Measurements from ENCODE around the gene IFITM10.

IFITM10 gene

DNA sequence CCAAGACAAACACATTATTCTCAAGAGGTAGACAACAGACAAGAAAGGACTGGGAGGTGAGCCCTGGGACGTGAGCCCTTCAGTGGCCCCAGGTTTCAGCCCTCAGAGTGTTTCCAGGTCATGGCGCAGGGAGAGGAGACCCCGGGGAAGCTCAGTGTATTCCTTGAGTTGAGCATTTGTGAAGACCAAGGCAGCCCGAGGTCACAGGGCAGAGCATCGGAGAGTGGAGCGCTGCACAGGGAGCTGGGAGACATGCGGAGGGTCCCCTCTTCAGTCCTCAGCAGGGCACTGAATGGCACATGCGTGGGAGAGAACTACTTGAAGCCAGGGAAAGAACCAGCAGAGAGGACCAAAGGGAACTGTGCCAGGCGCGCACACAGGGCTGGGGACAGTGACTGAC is 41.7 kb downstream of the IFITM10 start:
- Mint-ChIP-seq H3K4me1 (peaks cover 18% of the 10 kb centered on the region), H3K27me3 (peaks cover 7% of the 10 kb centered on the region), H3K36me3 (ENCODE audit: low read depth) (no peaks in the 10 kb centered on the region), H3K27ac (no peak overlapping the region), H3K4me3 (no peak overlapping the region), H3K9me3 (no peaks in the 10 kb centered on the region)
- ATAC-seq (no peak), DNase-seq (no peak)

- H3K9me3 Mint-ChIP-seq = no peaks in the 10 kb centered on the region
- no peak for DNase-seq
- H3K36me3 Mint-ChIP-seq (ENCODE audit: low read depth) = no peaks in the 10 kb centered on the region
- H3K4me1 Mint-ChIP-seq = peaks cover 18% of the 10 kb centered on the region
- no peak for ATAC-seq
- peaks cover 7% of the 10 kb centered on the region for H3K27me3 Mint-ChIP-seq
- no peak overlapping the region for H3K4me3 Mint-ChIP-seq
- H3K27ac Mint-ChIP-seq = no peak overlapping the region
Observed at GRCh38 chr11:1707751-1708150, 42.6 kb downstream of the IFITM10 start.

GRCh38 chr11:1706634-1707400 is 43.6 kb downstream of the IFITM10 start:
- peak; percentile 51 for ATAC-seq
- Mint-ChIP-seq H3K4me3 (no peak overlapping the region), H3K36me3 (ENCODE audit: low read depth) (peaks cover 3% of the 10 kb centered on the region), H3K9me3 (peaks cover 4% of the 10 kb centered on the region), H3K4me1 (peaks cover 22% of the 10 kb centered on the region), H3K27ac (no peak overlapping the region), H3K27me3 (peaks cover 6% of the 10 kb centered on the region)
- peak; percentile 42 for DNase-seq

DNA sequence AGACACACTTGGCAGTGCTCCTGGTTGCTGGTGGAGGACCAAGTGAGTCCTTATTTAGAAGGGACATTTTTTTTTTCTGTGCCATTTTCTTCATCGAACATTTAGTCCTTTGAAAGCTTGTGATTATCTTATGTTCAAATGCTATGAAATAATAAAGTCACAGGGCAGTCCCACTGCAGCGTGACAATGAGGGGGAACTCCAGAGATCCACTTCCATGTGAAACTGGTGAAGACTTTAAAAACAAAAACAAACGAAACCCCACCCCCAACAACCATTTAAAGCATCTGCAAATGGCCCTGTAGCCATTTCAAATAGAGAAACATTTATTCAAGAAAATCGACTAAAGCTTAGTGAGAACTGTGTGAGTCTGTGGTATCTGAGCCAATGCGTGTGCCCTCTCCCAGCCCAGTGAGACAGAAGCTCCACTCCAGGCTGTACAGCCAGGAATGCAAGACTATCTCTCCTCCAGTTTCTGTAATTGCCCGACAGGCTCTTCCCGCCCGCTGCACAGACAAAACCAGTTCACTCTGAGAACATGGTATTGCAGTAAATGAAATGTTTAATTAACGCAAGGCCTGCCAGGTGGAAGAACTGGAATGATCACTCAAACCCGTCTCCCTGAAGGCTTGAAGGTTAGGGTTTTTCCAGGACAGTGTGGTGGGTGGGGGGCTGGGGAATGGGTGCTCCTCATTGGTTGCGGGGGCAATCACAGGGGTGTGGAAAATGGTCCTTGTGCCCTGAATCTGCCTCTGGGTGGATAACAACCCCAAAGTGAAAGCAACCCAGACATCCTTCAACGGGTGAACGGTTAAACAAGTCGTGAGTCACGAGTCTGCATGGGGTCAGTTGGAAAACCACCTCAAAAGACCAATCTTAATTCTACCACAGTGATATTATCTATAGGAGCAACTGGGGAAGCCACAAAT is 45.0 kb downstream of the IFITM10 start:
- H3K36me3 Mint-ChIP-seq (ENCODE audit: low read depth) = peaks cover 6% of the 10 kb centered on the region

GRCh38 chr11:1703146-1703545 is 47.2 kb downstream of the IFITM10 start:
- no peak overlapping the region for H3K27ac Mint-ChIP-seq
- H3K9me3 Mint-ChIP-seq = peaks cover 12% of the 10 kb centered on the region
- H3K27me3 Mint-ChIP-seq = no peaks in the 10 kb centered on the region
- peaks cover 6% of the 10 kb centered on the region for H3K36me3 Mint-ChIP-seq (ENCODE audit: low read depth)
- DNase-seq (no peak), ATAC-seq (no peak)
- no peak overlapping the region for H3K4me3 Mint-ChIP-seq
- H3K4me1 Mint-ChIP-seq = peaks cover 45% of the 10 kb centered on the region

More for the DNA sequence above, 45.0 kb downstream of the IFITM10 start:
- DNase-seq (no peak), ATAC-seq (peak; percentile 38)
- peaks cover 8% of the 10 kb centered on the region for H3K9me3 Mint-ChIP-seq
- H3K4me1 Mint-ChIP-seq = peaks cover 36% of the 10 kb centered on the region
- H3K27me3 Mint-ChIP-seq = peaks cover 4% of the 10 kb centered on the region
- H3K4me3 Mint-ChIP-seq = no peak overlapping the region
- peak overlapping the region; percentile 67 for H3K27ac Mint-ChIP-seq

GRCh38 chr11:1702506-1702905 is 47.9 kb downstream of the IFITM10 start:
- Mint-ChIP-seq H3K36me3 (ENCODE audit: low read depth) (peaks cover 6% of the 10 kb centered on the region), H3K9me3 (peaks cover 13% of the 10 kb centered on the region), H3K4me3 (no peak overlapping the region), H3K27ac (no peak overlapping the region), H3K4me1 (peaks cover 45% of the 10 kb centered on the region), H3K27me3 (no peaks in the 10 kb centered on the region)
- ATAC-seq = no peak
- no peak for DNase-seq

- H3K9me3 Mint-ChIP-seq = peaks cover 13% of the 10 kb centered on the region
- ATAC-seq (peak; percentile 77), DNase-seq (peak; percentile 44)
- peaks cover 41% of the 10 kb centered on the region for H3K4me1 Mint-ChIP-seq
- H3K4me3 Mint-ChIP-seq = peak overlapping the region; percentile 27
- no peaks in the 10 kb centered on the region for H3K27me3 Mint-ChIP-seq
- peak overlapping the region; percentile 29 for H3K27ac Mint-ChIP-seq
- H3K36me3 Mint-ChIP-seq (ENCODE audit: low read depth) = peaks cover 6% of the 10 kb centered on the region
Observed at GRCh38 chr11:1701091-1701807, 49.1 kb downstream of the IFITM10 start.

DNA sequence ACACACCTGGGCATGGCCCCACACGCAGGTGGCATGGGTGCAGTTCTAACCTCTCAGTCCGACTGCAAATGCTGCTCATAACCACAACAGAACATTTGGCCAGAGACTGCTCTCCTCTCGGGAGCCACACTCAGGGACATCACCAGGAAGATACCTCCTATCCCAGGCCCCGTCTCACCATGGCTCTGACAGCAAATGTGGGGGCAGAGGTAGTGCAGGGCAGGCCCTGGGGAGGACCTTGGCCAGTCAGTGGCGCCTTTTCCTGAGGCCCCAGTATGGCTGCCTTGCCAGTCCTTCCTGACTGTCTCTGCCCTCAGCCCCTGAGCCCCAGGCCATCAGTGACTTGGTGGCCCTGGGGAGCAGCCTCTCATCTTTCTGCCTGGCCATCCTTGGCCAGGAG is 50.6 kb downstream of the IFITM10 start:
- DNase-seq = no peak
- Mint-ChIP-seq H3K36me3 (ENCODE audit: low read depth) (peaks cover 6% of the 10 kb centered on the region), H3K4me1 (peaks cover 29% of the 10 kb centered on the region), H3K27ac (no peak overlapping the region), H3K4me3 (no peak overlapping the region), H3K27me3 (peaks cover 2% of the 10 kb centered on the region), H3K9me3 (peaks cover 13% of the 10 kb centered on the region)
- ATAC-seq = no peak

DNA sequence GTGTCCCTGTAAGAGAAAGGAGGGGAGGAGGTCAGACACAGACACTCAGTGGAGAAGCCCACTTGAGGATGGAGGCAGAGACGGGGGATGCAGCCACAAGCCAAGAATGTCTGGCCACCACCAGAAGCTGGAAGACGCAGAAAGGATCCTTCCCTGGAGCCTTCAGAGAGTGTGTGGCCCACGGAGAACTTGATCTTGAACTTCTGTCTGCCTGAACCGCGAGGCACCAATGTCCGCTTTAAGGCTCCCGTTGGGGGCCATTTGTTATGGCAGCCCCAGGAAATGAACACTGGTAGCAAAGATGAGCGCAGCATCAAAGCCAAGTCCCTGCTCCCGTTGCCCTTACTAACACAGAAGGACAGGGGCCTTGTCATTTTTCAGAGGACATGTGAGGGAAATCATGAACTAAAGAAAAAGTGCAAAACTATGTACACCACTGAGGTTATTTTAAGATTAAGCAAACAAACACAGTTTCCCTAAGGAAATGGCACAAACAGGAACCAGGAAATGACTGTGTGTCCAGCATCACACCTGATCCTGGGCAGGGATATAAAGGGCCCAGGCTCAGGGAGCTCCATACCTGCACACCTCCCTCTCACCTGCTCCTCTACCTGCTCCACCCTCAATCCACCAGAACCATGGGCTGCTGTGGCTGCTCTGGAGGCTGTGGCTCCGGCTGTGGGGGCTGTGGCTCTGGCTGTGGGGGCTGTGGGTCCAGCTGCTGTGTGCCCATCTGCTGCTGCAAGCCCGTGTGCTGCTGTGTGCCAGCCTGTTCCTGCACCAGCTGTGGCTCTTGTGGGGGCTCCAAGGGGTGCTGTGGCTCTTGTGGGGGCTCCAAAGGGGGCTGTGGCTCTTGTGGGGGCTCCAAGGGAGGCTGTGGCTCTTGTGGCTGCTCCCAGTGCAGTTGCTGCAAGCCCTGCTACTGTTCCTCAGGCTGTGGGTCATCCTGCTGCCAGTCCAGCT is 53.5 kb downstream of the IFITM10 start, which contains the start of gene KRTAP5-6:
Gene KRTAP5-6 (plus strand): TSS at position 588 of the 963 bp plus-strand sequence. CDS start 51 bp downstream, at position 639.
- H3K4me3 Mint-ChIP-seq = no peak within 1 kb of the TSS
- peaks cover 10% of the 10 kb centered on the region for H3K9me3 Mint-ChIP-seq
- H3K27ac Mint-ChIP-seq = no peak within 1 kb of the TSS
- peaks cover 31% of the 10 kb centered on the region for H3K4me1 Mint-ChIP-seq
- DNase-seq = no peak
- peaks cover 12% of the 10 kb centered on the region for H3K27me3 Mint-ChIP-seq
- no peak for ATAC-seq
- peaks cover 3% of the 10 kb centered on the region for H3K36me3 Mint-ChIP-seq (ENCODE audit: low read depth)

DNA sequence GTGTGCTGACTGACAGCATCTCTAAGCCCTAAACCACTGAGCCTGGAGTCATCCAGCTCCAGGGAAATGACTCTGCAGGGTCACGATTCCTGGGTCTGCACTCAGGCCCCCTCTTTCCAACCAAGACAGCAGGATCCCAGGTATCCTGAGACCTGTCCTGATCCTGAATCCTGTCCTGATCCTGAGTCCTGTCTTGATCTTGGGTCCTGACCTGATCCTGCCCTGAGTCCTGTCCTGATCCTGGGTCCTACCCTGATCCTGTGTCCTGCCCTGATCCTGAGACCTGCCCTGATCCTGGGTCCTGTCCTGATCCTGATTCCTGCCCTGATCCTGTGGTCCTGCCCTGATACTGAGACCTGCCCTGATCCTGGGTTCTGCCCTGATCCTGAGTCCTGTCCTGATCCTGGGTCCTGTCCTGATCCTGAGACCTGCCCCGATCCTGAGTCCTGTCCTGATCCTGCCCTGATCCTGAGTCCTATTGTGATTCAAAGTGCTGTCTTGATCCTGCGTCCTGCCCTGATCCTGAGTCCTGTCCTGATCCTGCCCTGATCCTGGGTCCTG is 54.8 kb downstream of the IFITM10 start:
- DNase-seq (no peak), ATAC-seq (no peak)
- Mint-ChIP-seq H3K4me1 (peaks cover 18% of the 10 kb centered on the region), H3K27ac (no peak overlapping the region), H3K27me3 (peaks cover 17% of the 10 kb centered on the region), H3K9me3 (peaks cover 5% of the 10 kb centered on the region), H3K4me3 (no peak overlapping the region), H3K36me3 (ENCODE audit: low read depth) (no peaks in the 10 kb centered on the region)

DNA sequence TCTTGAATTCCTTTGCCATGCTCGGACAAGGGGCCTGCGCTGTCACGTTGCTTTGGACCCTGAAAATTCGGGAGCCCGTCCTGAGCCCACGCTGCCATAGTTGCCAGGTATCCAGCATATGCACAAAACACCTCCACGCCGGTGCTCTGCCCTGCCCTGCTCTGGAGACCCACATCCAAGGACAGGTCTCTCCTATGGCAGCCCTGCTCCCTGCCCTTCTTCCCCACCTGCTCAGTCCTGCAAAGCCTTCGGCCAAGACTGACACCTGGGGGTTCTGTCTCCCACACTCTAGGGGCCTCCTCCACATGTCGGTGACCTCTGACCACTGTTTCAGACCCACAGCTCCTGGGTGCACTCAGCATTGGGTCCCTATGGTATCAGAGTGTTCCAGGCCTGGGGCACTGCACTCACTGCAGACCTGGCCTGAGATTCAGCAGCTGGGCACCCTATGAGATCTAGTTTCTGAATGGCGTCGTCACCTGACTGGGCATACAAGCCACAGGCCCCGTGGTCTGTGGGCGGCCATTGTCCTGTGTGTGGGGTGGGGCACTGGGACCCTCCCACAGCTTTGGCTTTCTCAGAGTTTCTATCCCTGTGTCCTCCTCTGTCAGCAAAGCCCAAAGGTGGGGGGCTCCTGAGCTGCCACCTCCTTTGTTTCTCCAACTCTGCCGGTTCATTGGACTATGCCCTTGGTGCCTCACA is 55.4 kb downstream of the IFITM10 start:
- Mint-ChIP-seq H3K4me1 (peaks cover 14% of the 10 kb centered on the region), H3K4me3 (no peak overlapping the region), H3K9me3 (peaks cover 5% of the 10 kb centered on the region), H3K27me3 (peaks cover 23% of the 10 kb centered on the region), H3K27ac (no peak overlapping the region), H3K36me3 (ENCODE audit: low read depth) (no peaks in the 10 kb centered on the region)
- ATAC-seq (no peak), DNase-seq (no peak)

GRCh38 chr11:1694064-1694845 is 56.1 kb downstream of the IFITM10 start:
- peak; percentile 92 for DNase-seq
- Mint-ChIP-seq H3K27me3 (peaks cover 29% of the 10 kb centered on the region), H3K4me1 (peaks cover 11% of the 10 kb centered on the region), H3K4me3 (no peak overlapping the region), H3K27ac (no peak overlapping the region), H3K36me3 (ENCODE audit: low read depth) (no peaks in the 10 kb centered on the region), H3K9me3 (peaks cover 5% of the 10 kb centered on the region)
- peak; percentile 79 for ATAC-seq

Measured in activated naive CD8-positive, alpha-beta T cell treated with anti-CD3 and anti-CD28 coated beads, Interleukin-2, amount 50 U/mL, for 24 hours (primary cell).